ENCODE results near the gene RAPGEFL1. TPM values are rescaled to one million over a fixed set of nuclear protein-coding genes. Genes with fewer than 3 reads are reported as not detected.
A peak's percentile ranks its signal among the peaks of the same experiment; 100 is the strongest.

RAPGEFL1 gene
- total RNA-seq, 1 donor from 2014 or later: 8.7 TPM

GRCh38 chr17:40174514-40174913 is 2.8 kb upstream of the RAPGEFL1 start:
- no peak for DNase-seq (ENCODE audit: low spot score in 2 of 2)
- no peak overlapping the region for H3K27ac ChIP-seq
- intact Hi-C loops (cut with DNase I): no loop called here
- no peaks in the 10 kb centered on the region for H3K9me3 ChIP-seq
- peaks cover 42 to 56% of the 10 kb centered on the region in 2 donors for H3K36me3 ChIP-seq
- H3K4me1 ChIP-seq: peaks cover 9 to 10% of the 10 kb centered on the region in 2 donors
- no peak for TF ChIP-seq CTCF (IDR thresholded peaks at IDR 0.05)
- H3K27me3 ChIP-seq: no peaks in the 10 kb centered on the region
- H3K4me3 ChIP-seq: no peak overlapping the region

- Histone ChIP-seq H3K4me1 (peaks cover 9 to 10% of the 10 kb centered on the region in 2 donors), H3K4me3 (no peak overlapping the region), H3K27ac (no peak overlapping the region), H3K36me3 (peaks cover 25 to 40% of the 10 kb centered on the region in 2 donors), H3K9me3 (no peaks in the 10 kb centered on the region), H3K27me3 (no peaks in the 10 kb centered on the region)
- no peak for DNase-seq (ENCODE audit: low spot score in 2 of 2)
- intact Hi-C loops (cut with DNase I): no loop called here
- TF ChIP-seq CTCF (IDR thresholded peaks at IDR 0.05): no peak
Measured at GRCh38 chr17:40175928-40176753, 1.1 kb upstream of the RAPGEFL1 start.

GRCh38 chr17:40176754-40177110 is 538 bp upstream of the RAPGEFL1 start:
- TF ChIP-seq CTCF (IDR thresholded peaks at IDR 0.05): no peak
- no peaks in the 10 kb centered on the region for H3K9me3 ChIP-seq
- no peaks in the 10 kb centered on the region for H3K27me3 ChIP-seq
- H3K27ac ChIP-seq: no peak overlapping the region
- peaks cover 19 to 39% of the 10 kb centered on the region in 2 donors for H3K36me3 ChIP-seq
- no peak for DNase-seq (ENCODE audit: low spot score in 2 of 2)
- peak overlapping the region in 1 of 2 donors; percentile 72 for H3K4me3 ChIP-seq
- peaks cover 9 to 10% of the 10 kb centered on the region in 2 donors for H3K4me1 ChIP-seq
- intact Hi-C loops (cut with DNase I): no loop called here

- DNase-seq (ENCODE audit: low spot score in 2 of 2): no peak
- no peak overlapping the region for H3K27ac ChIP-seq
- TF ChIP-seq CTCF (IDR thresholded peaks at IDR 0.05): no peak
- peaks cover 9 to 10% of the 10 kb centered on the region in 2 donors for H3K4me1 ChIP-seq
- no peaks in the 10 kb centered on the region for H3K9me3 ChIP-seq
- peak overlapping the region; percentile 47 to 72 for H3K4me3 ChIP-seq
- intact Hi-C loops (cut with DNase I): no loop called here
- peaks cover 9 to 25% of the 10 kb centered on the region in 2 donors for H3K36me3 ChIP-seq
- H3K27me3 ChIP-seq: no peaks in the 10 kb centered on the region
Measured at GRCh38 chr17:40178021-40178601, 841 bp downstream of the RAPGEFL1 start.

GRCh38 chr17:40178660-40179059 is 1.4 kb downstream of the RAPGEFL1 start:
- DNase-seq (ENCODE audit: low spot score in 2 of 2): no peak
- H3K36me3 ChIP-seq: peaks cover 9 to 25% of the 10 kb centered on the region in 2 donors
- no peak overlapping the region for H3K27ac ChIP-seq
- no peak for TF ChIP-seq CTCF (IDR thresholded peaks at IDR 0.05)
- no peak overlapping the region for H3K4me3 ChIP-seq
- H3K27me3 ChIP-seq: no peaks in the 10 kb centered on the region
- H3K9me3 ChIP-seq: no peaks in the 10 kb centered on the region
- intact Hi-C loops (cut with DNase I): no loop called here
- H3K4me1 ChIP-seq: peaks cover 9 to 10% of the 10 kb centered on the region in 2 donors

Data from ascending aorta (tissue), 2 donors.